Memory B cell (primary cell): ENCODE results near the gene ALDH1L2.
A peak's percentile ranks its signal among the peaks of the same experiment; 100 is the strongest.

ENCODE experiments used
- ATAC-seq: fragments of 150-1000 bp; cut with Tn5 transposase; 2 replicates; pipeline ENCODE4 v1.10.0; 2021; ENCODE audit warnings: low read depth, mild to moderate bottlenecking, moderate library complexity
- DNase-seq, 2 donors: peaks; one replicate each; pipeline ENCODE4 v3.0.0; 2022; ENCODE audit warnings: low spot score in 2 of 2
- H3K27ac Mint-ChIP-seq: one replicate; pipeline ENCODE4 v1.8.0; 2022; ENCODE audit warnings: mild to moderate bottlenecking, moderate library complexity, mixed read lengths
- H3K27me3 Mint-ChIP-seq: one replicate; pipeline ENCODE4 v1.8.0; 2022; ENCODE audit warnings: mixed read lengths
- H3K36me3 Mint-ChIP-seq: one replicate; pipeline ENCODE4 v1.8.0; 2022; ENCODE audit warnings: mild to moderate bottlenecking, mixed read lengths
- H3K4me1 Mint-ChIP-seq: one replicate; pipeline ENCODE4 v1.8.0; 2022; ENCODE audit warnings: mixed read lengths
- H3K4me3 Mint-ChIP-seq: one replicate; pipeline ENCODE4 v1.8.0; 2022; ENCODE audit warnings: mild to moderate bottlenecking, moderate library complexity, mixed read lengths
- H3K9me3 Mint-ChIP-seq: one replicate; pipeline ENCODE4 v1.8.0; 2022; ENCODE audit warnings: mixed read lengths

The ALDH1L2 gene

GRCh38 chr12:105032703-105033357, 51.4 kb downstream of the ALDH1L2 start:
- Mint-ChIP-seq H3K27ac (no peak overlapping the region), H3K9me3 (no peaks in the 10 kb centered on the region), H3K4me3 (no peak overlapping the region), H3K27me3 (no peaks in the 10 kb centered on the region), H3K4me1 (peaks cover 11% of the 10 kb centered on the region), H3K36me3 (no peaks in the 10 kb centered on the region)
- DNase-seq = no peak
- ATAC-seq = no peak

- Mint-ChIP-seq H3K27ac (peak overlapping the region; percentile 19), H3K27me3 (no peaks in the 10 kb centered on the region), H3K4me1 (peaks cover 9% of the 10 kb centered on the region), H3K36me3 (peaks cover 2% of the 10 kb centered on the region), H3K9me3 (no peaks in the 10 kb centered on the region), H3K4me3 (peak overlapping the region; percentile 40)
- ATAC-seq (peak; percentile 60), DNase-seq (no peak)
Observed at GRCh38 chr12:105030820-105031807, 53.1 kb downstream of the ALDH1L2 start.

DNA sequence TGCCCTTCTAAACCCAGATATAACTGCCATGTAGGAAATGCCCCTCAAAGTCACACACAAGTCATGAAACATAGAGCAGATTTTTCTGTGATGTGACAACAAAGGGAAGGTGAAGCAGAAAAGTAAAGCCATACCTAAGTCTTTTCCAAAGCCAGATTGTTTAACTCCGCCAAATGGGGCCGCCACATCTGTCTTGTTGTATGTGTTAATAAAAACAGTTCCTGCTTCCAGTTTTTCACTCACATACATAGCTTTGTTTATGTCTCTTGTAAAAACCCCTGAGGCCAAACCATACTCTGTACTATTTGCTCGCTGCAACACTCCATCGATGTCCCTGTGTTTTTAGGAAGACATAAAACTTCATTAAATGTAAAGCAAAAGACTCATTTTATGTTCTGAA, 57.8 kb downstream of the ALDH1L2 start:
- Mint-ChIP-seq H3K4me1 (peaks cover 7% of the 10 kb centered on the region), H3K4me3 (no peak overlapping the region), H3K27me3 (no peaks in the 10 kb centered on the region), H3K36me3 (peaks cover 2% of the 10 kb centered on the region), H3K9me3 (no peaks in the 10 kb centered on the region), H3K27ac (no peak overlapping the region)
- no peak for DNase-seq
- ATAC-seq = no peak

GRCh38 chr12:105025890-105026289, 58.4 kb downstream of the ALDH1L2 start:
- H3K27ac Mint-ChIP-seq = no peak overlapping the region
- H3K9me3 Mint-ChIP-seq = no peaks in the 10 kb centered on the region
- H3K36me3 Mint-ChIP-seq = peaks cover 2% of the 10 kb centered on the region
- H3K4me1 Mint-ChIP-seq = peaks cover 2% of the 10 kb centered on the region
- H3K4me3 Mint-ChIP-seq = no peak overlapping the region
- no peak for DNase-seq
- ATAC-seq = no peak
- H3K27me3 Mint-ChIP-seq = no peaks in the 10 kb centered on the region

GRCh38 chr12:105024928-105025327, 59.3 kb downstream of the ALDH1L2 start:
- no peak overlapping the region for H3K4me3 Mint-ChIP-seq
- no peak for DNase-seq
- no peaks in the 10 kb centered on the region for H3K4me1 Mint-ChIP-seq
- no peak for ATAC-seq
- peaks cover 3% of the 10 kb centered on the region for H3K36me3 Mint-ChIP-seq
- H3K9me3 Mint-ChIP-seq = no peaks in the 10 kb centered on the region
- no peaks in the 10 kb centered on the region for H3K27me3 Mint-ChIP-seq
- no peak overlapping the region for H3K27ac Mint-ChIP-seq

GRCh38 chr12:105020241-105020962, 63.9 kb downstream of the ALDH1L2 start:
- no peaks in the 10 kb centered on the region for H3K27me3 Mint-ChIP-seq
- no peaks in the 10 kb centered on the region for H3K9me3 Mint-ChIP-seq
- peak overlapping the region; percentile 26 for H3K27ac Mint-ChIP-seq
- H3K36me3 Mint-ChIP-seq = peaks cover 4% of the 10 kb centered on the region
- ATAC-seq (no peak), DNase-seq (no peak)
- H3K4me1 Mint-ChIP-seq = no peaks in the 10 kb centered on the region
- no peak overlapping the region for H3K4me3 Mint-ChIP-seq

DNA sequence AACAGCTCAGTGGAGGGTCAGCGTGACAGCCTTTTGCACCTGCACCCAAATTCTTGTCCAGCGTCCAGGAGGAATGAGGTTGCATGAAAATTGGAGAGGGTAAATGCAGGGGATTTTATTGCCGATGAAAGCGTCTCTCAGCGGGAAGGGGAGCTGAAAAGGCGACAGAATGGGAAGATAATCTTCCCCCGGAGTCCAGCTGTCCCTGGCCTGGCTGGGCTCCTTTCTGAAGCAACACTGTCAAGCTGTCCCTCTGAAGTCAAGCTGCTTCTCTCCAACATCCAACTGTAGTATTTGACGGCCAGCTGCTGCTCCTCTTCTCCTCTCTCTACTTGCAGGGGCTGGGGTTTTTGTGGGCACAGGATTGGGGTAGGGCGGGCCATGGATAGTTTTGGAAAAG, 65.5 kb downstream of the ALDH1L2 start:
- Mint-ChIP-seq H3K4me1 (no peaks in the 10 kb centered on the region), H3K27ac (no peak overlapping the region), H3K9me3 (no peaks in the 10 kb centered on the region), H3K4me3 (no peak overlapping the region), H3K27me3 (no peaks in the 10 kb centered on the region), H3K36me3 (peaks cover 7% of the 10 kb centered on the region)
- ATAC-seq (no peak), DNase-seq (no peak)

GRCh38 chr12:105018012-105018411, 66.2 kb downstream of the ALDH1L2 start:
- Mint-ChIP-seq H3K4me1 (no peaks in the 10 kb centered on the region), H3K4me3 (no peak overlapping the region), H3K27me3 (no peaks in the 10 kb centered on the region), H3K36me3 (peaks cover 9% of the 10 kb centered on the region), H3K27ac (no peak overlapping the region), H3K9me3 (no peaks in the 10 kb centered on the region)
- ATAC-seq (no peak), DNase-seq (no peak)

DNA sequence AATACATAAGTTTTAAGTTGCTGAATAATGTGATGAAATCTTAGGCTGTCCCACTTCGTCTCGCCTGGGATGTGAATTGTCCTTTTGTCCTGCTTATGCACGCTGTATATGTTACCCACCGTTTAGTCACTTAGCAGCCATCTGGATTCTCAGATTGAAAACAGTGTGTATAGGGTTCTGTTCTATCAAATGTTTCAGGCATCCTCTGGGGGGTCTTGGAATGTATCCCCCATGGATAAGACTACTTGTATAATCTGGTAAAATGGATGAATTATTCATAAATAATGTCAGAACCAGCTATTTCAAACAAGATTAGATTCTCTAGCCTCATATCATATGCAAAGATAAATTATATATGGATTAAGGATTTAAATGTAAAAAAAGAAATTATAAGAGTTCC, 68.7 kb downstream of the ALDH1L2 start:
- no peak for ATAC-seq
- H3K36me3 Mint-ChIP-seq = peaks cover 32% of the 10 kb centered on the region

GRCh38 chr12:105014603-105015002, 69.7 kb downstream of the ALDH1L2 start:
- H3K27ac Mint-ChIP-seq = no peak overlapping the region
- ATAC-seq (no peak), DNase-seq (no peak)
- peaks cover 40% of the 10 kb centered on the region for H3K36me3 Mint-ChIP-seq
- no peaks in the 10 kb centered on the region for H3K27me3 Mint-ChIP-seq
- H3K9me3 Mint-ChIP-seq = peaks cover 12% of the 10 kb centered on the region
- H3K4me3 Mint-ChIP-seq = no peak overlapping the region
- no peaks in the 10 kb centered on the region for H3K4me1 Mint-ChIP-seq

More for the DNA sequence above, 68.7 kb downstream of the ALDH1L2 start:
- H3K4me1 Mint-ChIP-seq = no peaks in the 10 kb centered on the region
- no peaks in the 10 kb centered on the region for H3K27me3 Mint-ChIP-seq
- DNase-seq = no peak
- H3K27ac Mint-ChIP-seq = no peak overlapping the region
- H3K9me3 Mint-ChIP-seq = peaks cover 9% of the 10 kb centered on the region
- H3K4me3 Mint-ChIP-seq = no peak overlapping the region

- DNase-seq = no peak
- no peak overlapping the region for H3K4me3 Mint-ChIP-seq
- H3K4me1 Mint-ChIP-seq = no peaks in the 10 kb centered on the region
- H3K27ac Mint-ChIP-seq = no peak overlapping the region
- peaks cover 47% of the 10 kb centered on the region for H3K36me3 Mint-ChIP-seq
- no peaks in the 10 kb centered on the region for H3K27me3 Mint-ChIP-seq
- ATAC-seq = no peak
- H3K9me3 Mint-ChIP-seq = peaks cover 12% of the 10 kb centered on the region
Observed at GRCh38 chr12:105013892-105014291, 70.4 kb downstream of the ALDH1L2 start.

- no peak overlapping the region for H3K4me3 Mint-ChIP-seq
- H3K36me3 Mint-ChIP-seq = peaks cover 68% of the 10 kb centered on the region
- no peaks in the 10 kb centered on the region for H3K27me3 Mint-ChIP-seq
- peaks cover 5% of the 10 kb centered on the region for H3K9me3 Mint-ChIP-seq
- H3K4me1 Mint-ChIP-seq = peaks cover 2% of the 10 kb centered on the region
- ATAC-seq (no peak), DNase-seq (no peak)
- H3K27ac Mint-ChIP-seq = no peak overlapping the region
Observed at GRCh38 chr12:105001476-105001875, 82.8 kb downstream of the ALDH1L2 start.

DNA sequence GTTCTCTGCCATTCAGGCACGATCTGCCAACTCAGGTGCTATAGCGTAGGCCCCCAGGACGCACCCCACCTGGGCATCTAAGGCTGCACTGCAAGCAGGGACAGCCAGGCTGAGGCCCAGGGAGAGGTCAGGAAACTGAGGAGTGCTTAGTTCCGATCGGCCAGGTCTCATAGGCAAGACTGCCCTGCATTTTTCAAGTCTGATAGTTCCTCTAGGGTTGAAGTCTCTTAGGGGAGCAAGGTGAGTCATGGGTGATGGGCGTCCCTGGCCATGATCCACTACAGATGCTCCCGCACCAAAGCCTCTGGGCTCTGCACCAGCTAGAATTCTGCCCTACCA, 84.9 kb downstream of the ALDH1L2 start:
- no peaks in the 10 kb centered on the region for H3K4me1 Mint-ChIP-seq
- H3K27me3 Mint-ChIP-seq = no peaks in the 10 kb centered on the region
- no peak overlapping the region for H3K27ac Mint-ChIP-seq
- ATAC-seq (no peak), DNase-seq (no peak)
- no peak overlapping the region for H3K4me3 Mint-ChIP-seq
- H3K9me3 Mint-ChIP-seq = peaks cover 2% of the 10 kb centered on the region
- H3K36me3 Mint-ChIP-seq = peaks cover 63% of the 10 kb centered on the region
